ENCODE measurements around the gene IKZF4.

Gene IKZF4

DNA sequence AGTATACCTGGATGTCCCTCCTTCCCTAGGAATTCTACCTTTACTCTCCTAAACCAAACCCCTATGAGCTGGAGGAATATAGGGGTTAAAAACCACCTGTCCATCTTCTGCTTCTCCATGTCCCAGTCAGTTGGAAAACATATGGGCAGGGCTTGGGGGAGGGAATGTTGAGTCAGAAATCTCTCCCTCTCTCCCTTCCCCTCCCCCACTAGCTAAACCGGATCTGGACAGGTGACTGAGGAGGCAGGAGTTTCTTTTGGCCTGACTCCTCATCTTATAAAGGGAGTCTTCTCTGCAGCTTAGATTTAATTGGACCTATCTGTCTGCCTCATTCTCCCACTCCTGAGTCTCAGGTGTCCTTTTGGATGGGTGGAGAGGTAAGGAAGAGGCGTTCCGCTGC lies 65.3 kb downstream of the IKZF4 start:
- TF ChIP-seq CTCF (conservative IDR thresholded peaks at IDR 0.05; ENCODE audit: low read length) = no peak
- no peaks in the 10 kb centered on the region for H3K9me3 ChIP-seq (ENCODE audit: insufficient read depth, low read depth, low read length)

GRCh38 chr12:56086608-56087007 lies 65.8 kb downstream of the IKZF4 start:
- Histone ChIP-seq H4K20me1 (ENCODE audit: insufficient read depth, low read length, poor library complexity, severe bottlenecking) (no peaks in the 10 kb centered on the region), H3K4me3 (ENCODE audit: low read length, poor library complexity, severe bottlenecking) (no peak overlapping the region), H3K9me2 (replicated peaks; ENCODE audit: low read depth, low read length) (no peaks in the 10 kb centered on the region)

More for the DNA sequence above, 65.3 kb downstream of the IKZF4 start:
- H3K4me1 ChIP-seq (ENCODE audit: insufficient read depth, low read length, poor library complexity, severe bottlenecking) = no peaks in the 10 kb centered on the region
- H3F3A ChIP-seq (ENCODE audit: low read depth) = no peaks in the 10 kb centered on the region
- no peaks in the 10 kb centered on the region for H3K36me3 ChIP-seq (ENCODE audit: insufficient read depth, low read length)
- no peaks in the 10 kb centered on the region for H4K20me1 ChIP-seq (ENCODE audit: insufficient read depth, low read length, poor library complexity, severe bottlenecking)
- no peaks in the 10 kb centered on the region for H3K27me3 ChIP-seq (ENCODE audit: insufficient read depth, low read length, poor library complexity, severe bottlenecking)
- H3K4me3 ChIP-seq (ENCODE audit: low read length, poor library complexity, severe bottlenecking) = no peak overlapping the region
- no peak overlapping the region for H2AFZ ChIP-seq (ENCODE audit: low read length)
- H3K79me2 ChIP-seq (ENCODE audit: insufficient read depth, low read length) = no peaks in the 10 kb centered on the region
- no peak overlapping the region for H3K9ac ChIP-seq (ENCODE audit: low read depth, low read length, poor library complexity, severe bottlenecking)
- H3K4me2 ChIP-seq (ENCODE audit: low read depth, low read length, poor library complexity, severe bottlenecking) = no peak overlapping the region
- H3K9me2 ChIP-seq (replicated peaks; ENCODE audit: low read depth, low read length) = no peaks in the 10 kb centered on the region

DNA sequence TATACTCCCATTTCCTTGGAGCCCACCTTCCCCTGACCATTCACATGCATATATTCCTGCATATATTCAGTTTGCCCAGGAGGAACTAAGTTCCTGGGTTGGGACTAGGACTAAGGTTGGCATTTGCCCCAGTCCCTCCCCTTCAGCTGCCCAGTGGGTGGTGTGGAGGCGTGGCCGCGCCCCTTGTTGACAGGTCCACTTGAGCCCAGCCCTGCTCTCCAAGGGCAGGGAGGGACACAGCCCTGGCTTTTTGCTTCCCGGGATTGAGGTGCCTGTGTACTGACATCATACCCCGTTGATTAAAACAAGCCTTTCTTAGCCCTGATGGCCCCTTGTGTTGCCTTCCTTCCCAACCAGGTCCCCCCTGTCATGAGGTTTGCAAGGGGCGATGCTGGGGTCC lies 66.4 kb downstream of the IKZF4 start:
- TF ChIP-seq EZH2phosphoT487 (IDR thresholded peaks at IDR 0.05; ENCODE audit: borderline replicate concordance) (no peak), CTCF (conservative IDR thresholded peaks at IDR 0.05; ENCODE audit: low read length) (no peak)
- Histone ChIP-seq H3K9me3 (ENCODE audit: insufficient read depth, low read depth, low read length) (no peaks in the 10 kb centered on the region), H3K4me2 (ENCODE audit: low read depth, low read length, poor library complexity, severe bottlenecking) (no peak overlapping the region), H3K27me3 (ENCODE audit: insufficient read depth, low read length, poor library complexity, severe bottlenecking) (no peaks in the 10 kb centered on the region), H3F3A (ENCODE audit: low read depth) (no peaks in the 10 kb centered on the region), H3K4me3 (ENCODE audit: low read length, poor library complexity, severe bottlenecking) (no peak overlapping the region), H3K4me1 (ENCODE audit: insufficient read depth, low read length, poor library complexity, severe bottlenecking) (no peaks in the 10 kb centered on the region), H3K79me2 (ENCODE audit: insufficient read depth, low read length) (no peaks in the 10 kb centered on the region), H3K9ac (ENCODE audit: low read depth, low read length, poor library complexity, severe bottlenecking) (no peak overlapping the region), H3K9me2 (replicated peaks; ENCODE audit: low read depth, low read length) (no peaks in the 10 kb centered on the region), H4K20me1 (ENCODE audit: insufficient read depth, low read length, poor library complexity, severe bottlenecking) (no peaks in the 10 kb centered on the region), H2AFZ (ENCODE audit: low read length) (no peak overlapping the region), H3K36me3 (ENCODE audit: insufficient read depth, low read length) (no peaks in the 10 kb centered on the region)

More at GRCh38 chr12:56086608-56087007, 65.8 kb downstream of the IKZF4 start:
- Histone ChIP-seq H3K9me3 (ENCODE audit: insufficient read depth, low read depth, low read length) (no peaks in the 10 kb centered on the region), H3K9ac (ENCODE audit: low read depth, low read length, poor library complexity, severe bottlenecking) (no peak overlapping the region), H3K4me2 (ENCODE audit: low read depth, low read length, poor library complexity, severe bottlenecking) (no peak overlapping the region), H3F3A (ENCODE audit: low read depth) (no peaks in the 10 kb centered on the region), H3K4me1 (ENCODE audit: insufficient read depth, low read length, poor library complexity, severe bottlenecking) (no peaks in the 10 kb centered on the region), H2AFZ (ENCODE audit: low read length) (no peak overlapping the region), H3K36me3 (ENCODE audit: insufficient read depth, low read length) (no peaks in the 10 kb centered on the region), H3K79me2 (ENCODE audit: insufficient read depth, low read length) (no peaks in the 10 kb centered on the region), H3K27me3 (ENCODE audit: insufficient read depth, low read length, poor library complexity, severe bottlenecking) (no peaks in the 10 kb centered on the region)
- TF ChIP-seq CTCF (conservative IDR thresholded peaks at IDR 0.05; ENCODE audit: low read length) (no peak), EZH2phosphoT487 (IDR thresholded peaks at IDR 0.05; ENCODE audit: borderline replicate concordance) (no peak)

Measured in Loucy (cell line).